GM03348 (cell line): ENCODE results near the gene BCAN.
A peak's percentile ranks its signal among the peaks of the same experiment; 100 is the strongest.

Source experiments
- DNase-seq: peaks from one replicate; pipeline ENCODE4 v3.0.0; 2012; ENCODE audit warnings: low spot score

The BCAN gene

DNA sequence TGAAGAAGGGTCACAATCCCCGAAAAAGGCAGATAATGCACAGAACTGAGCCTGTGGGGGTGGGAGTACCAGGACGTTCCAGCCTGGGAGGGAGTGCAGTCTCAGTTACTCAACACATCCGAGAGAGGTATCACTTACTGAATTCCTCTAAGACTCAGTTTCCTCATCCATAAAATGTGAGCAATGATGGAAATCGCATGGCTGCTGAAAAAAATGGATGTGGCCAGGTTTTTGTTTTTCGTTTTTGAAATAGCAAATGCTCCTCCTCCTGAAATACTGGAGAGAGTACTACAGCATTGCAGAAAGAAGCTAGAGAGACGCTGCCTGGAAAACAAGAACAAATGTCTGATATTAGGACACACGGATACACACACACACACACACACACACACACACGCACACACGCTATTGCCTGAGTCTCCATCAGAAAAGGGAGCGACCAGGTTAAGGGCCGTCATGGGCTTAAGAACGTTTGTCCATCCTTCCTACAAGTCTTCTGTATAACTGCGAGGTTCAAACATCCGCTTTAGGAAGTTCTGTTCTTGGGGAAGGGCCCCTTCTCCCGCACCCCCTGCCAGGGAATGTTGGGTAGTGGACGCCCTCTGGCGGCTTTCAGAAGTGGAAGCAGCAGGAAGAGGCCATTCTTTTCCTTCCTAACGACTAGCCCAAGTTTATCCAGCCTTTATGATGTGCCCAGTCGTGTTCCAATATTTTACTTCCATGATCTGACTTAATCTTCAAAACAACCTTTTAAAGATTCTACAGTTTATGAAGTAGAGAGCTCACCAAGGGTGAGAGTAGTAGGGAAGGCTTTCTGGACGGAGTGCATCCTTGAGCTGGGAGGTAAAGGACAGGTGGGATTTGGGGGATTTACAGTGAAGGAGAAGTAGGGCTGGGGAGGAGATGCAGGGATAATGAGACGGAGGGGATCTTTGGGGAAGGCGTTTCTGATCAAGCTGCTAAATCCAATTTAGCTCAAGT lies 36.0 kb downstream of the BCAN start:
- peak; percentile 81 for DNase-seq

DNA sequence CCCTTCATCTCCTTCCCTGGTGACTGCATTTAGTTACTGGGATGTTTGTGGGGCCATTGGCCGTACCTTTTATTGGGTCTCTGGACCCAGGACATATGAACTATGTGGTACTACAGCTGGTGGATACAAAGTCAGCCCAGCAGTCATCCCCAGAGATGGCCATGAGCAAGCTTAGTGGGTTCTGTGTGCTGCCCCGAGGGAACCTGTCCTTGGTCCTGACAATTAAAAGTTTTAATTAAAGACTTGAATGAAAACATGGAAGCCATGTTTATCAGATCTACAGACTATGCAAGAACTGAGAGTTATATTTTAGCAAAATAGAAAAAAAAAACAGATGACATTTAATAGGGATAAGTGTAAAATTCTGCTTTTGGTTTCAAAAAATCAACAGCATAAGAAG lies 38.1 kb downstream of the BCAN start:
- DNase-seq: no peak

- no peak for DNase-seq
Observed at GRCh38 chr1:156681196-156681960, 39.5 kb downstream of the BCAN start.

DNA sequence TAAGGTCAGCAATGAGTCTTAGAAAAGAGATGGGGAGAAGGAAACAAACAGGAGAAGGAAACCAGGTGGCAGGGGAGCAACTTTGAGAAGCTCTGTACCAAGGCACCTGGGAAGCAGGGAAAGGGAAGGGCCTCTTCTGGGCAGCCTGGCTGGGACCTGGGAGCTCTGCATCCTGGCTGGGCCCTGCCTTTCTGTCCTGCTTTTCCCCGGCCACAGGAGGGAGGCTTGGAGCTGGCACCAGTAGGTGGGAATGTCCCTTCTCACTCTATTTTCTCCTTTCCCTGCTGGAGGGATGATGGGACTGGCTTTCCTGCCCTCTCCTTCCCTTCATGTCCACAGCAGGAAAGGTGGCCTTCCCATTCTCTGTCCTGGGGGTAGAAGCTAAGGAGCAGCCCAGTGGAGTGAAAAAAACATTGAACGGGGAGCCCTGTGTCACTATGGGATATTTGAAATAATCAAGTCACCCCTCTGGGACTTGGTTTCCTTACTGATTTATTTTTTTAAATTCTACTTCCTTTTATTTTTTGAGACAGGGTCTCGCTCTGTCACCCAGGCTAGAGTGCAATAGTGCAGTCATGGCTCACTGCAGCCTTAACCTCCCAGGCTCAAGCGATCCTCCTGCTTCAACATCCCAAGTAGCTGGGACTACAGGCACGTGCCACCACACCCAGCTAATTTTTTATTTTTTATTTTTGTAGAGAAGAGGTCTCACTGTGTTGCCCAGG lies 40.4 kb downstream of the BCAN start:
- DNase-seq: no peak

DNA sequence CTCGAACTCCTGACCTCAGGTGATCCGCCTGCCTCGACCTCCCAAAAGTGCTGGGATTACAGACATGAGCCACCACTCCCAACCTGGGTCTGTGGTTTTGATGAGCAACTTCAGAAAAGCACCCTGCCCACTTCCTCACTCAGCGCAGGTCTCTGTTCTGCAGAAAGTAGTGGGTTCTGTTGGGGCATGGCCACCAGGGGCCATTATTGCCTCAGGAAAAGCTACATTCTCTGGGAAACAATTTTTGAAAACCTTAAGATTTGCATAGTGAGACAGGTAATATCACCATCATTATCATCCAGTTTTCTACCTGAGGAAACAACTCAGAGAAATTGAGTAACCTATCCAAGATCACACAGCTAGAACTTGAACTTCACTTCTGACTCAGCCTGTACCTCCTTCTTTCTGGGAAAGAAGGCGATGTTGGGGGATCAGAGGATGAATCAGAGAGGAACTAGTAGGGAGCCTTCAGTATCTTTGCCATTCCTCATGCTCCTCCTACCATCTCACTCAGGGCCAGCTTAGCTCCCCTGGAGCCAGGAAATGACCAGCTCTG lies 42.4 kb downstream of the BCAN start:
- DNase-seq: no peak

- peak; percentile 92 for DNase-seq
Observed at GRCh38 chr1:156689035-156689952, 47.4 kb downstream of the BCAN start.

- peak; percentile 52 for DNase-seq
Observed at GRCh38 chr1:156689953-156690674, 48.2 kb downstream of the BCAN start.

DNA sequence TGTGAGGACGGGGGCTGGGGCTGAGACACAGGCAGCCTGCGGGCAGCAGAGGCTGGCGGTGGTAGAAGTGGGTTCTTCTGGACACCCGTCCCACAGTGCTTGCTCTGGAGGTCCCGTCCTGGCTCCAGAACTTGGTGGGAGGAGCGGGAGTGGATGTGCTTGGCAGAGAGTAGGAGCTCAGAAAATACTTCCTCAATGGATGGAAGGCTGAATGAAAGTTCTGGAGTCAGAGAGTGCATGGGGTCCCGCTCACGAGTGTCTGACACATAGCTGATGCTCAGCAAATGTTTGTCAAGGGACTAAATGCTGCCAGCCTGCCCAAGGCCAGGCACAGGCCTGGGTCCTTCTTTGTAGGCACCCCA lies 48.7 kb downstream of the BCAN start:
- no peak for DNase-seq

GRCh38 chr1:156691191-156691590 lies 49.3 kb downstream of the BCAN start:
- DNase-seq: no peak

DNA sequence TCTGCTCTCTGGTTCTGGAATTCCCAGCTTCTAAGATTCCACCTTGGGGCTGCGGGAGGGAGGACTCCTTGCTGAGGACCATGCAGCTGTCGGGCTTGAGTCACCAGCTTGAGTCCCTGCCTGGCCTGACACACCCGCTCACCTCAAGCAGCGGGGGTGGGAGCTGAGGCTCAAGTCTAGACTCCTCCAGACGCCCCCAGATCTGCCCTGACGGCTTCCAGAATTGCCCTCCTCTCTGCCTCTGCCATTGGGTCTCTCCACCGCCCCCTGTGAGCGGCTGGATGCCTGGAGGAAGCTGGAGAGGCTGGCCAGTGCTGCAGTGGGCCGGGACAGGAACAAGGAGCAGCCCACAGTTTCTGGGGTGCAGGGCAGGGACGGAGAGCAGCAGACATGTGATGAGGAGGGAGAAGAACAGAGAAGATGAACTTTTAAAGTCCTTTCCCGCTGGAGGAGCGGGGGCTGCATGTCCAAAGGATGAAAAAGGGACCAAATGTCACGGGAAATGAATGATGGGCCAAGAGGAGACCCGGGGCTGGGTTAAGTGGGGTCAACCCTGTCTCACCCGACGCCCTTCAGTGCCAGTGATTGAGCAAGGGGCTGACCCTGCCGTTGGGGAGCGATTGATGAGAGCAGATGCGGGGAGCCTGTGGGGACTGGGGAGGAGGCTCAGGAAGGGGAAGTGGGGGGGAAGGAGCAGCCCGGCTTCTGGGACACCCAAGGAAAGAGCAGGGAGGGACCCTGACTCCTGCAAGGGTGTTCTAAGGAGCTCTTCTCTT lies 49.9 kb downstream of the BCAN start:
- DNase-seq: no peak

- no peak for DNase-seq
Observed at GRCh38 chr1:156692441-156692924, 50.6 kb downstream of the BCAN start.

DNA sequence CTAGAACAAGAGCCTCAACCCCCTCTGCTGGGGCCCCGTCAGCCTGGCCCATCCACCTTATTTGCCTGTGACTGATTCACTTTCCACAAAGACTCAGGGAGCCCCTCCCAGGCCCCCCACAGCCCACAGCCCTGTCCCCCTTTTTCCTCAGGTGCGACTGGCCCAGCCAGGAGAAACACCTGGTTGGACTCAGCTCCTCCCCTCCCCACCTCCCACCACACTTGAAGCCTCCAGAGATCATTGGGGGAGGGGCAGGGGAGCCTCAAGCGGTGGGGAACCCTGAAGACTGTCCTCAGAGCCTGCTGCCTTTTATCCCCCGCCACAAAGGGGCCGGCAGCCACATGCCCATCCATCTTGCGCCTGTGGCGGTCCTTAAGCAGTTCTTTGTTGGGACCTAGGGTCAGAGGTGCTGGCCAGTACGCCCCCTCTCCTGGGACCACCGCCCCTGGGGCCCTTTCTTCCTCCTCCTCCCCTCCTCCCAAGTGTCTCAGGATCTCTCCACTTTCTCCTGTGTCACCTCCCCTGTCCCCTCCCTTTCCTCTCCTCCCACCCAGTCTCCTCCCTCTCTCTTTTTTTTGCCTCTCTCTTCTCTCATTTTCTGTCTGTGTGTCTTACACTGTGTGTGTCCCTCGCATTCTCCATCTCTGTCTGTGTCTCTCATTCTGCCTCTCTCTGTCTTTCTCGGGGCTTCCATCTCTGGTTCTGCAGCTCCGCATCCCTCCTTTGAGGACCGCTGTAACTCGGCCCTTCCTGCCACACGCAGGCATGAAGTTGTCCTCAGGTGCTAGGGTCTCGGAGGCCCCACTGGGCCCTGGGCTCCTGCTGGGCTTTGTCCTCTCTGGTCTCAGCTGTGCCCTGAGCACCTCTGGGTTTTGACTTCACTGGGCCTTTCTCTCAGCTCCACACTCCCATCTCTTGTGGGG lies 51.3 kb downstream of the BCAN start:
- no peak for DNase-seq

GRCh38 chr1:156693848-156694689 lies 52.2 kb downstream of the BCAN start:
- no peak for DNase-seq

- DNase-seq: no peak
Observed at GRCh38 chr1:156694690-156694962, 52.7 kb downstream of the BCAN start.

DNA sequence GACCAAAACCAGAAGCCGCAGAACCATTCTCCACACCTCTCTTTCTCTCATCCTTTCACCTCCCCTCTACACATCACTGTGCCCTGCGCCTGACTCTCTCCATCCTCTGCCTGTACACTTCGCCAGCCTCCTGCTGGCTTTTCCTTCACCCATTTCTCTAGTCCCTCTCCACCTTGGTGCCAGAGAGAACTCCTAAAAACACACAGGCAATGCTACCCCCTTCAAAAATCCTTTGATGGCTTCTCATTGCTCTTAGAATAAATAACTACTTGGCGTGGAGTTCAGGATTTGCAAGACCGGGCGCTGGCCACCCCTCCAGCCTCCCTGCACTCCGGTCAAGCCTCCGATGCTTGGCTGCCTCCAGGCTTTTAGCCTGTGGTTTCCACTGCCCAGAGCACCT lies 54.8 kb downstream of the BCAN start:
- DNase-seq: no peak

DNA sequence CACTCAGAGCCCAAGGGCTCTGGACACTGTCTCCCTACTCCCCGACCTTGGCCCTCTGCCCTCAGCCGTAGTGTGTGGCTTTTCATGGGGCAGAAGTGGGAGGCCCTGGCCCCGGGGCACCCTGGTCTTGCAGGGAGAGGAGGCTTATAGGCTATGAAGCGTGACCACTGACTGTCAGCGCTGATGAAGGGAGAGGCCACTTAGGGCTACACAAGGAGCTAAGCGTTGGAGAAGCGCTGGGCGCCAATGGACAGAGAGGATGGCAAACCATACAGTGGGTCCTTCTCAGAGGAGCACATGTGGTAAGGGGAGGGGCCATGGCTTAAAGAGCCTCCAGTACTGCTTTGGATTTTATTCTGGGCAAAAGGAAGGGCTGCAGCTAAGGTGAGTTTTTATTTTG lies 55.6 kb downstream of the BCAN start:
- DNase-seq: no peak

GRCh38 chr1:156698995-156699394 lies 57.1 kb downstream of the BCAN start:
- no peak for DNase-seq
